CD4-positive, CD25-positive, alpha-beta regulatory T cell (primary cell): ENCODE results near the gene CCT2. TPM values are rescaled to one million over a fixed set of nuclear protein-coding genes. Genes with fewer than 3 reads are reported as not detected.

Experiments
- ATAC-seq, 2 donors: fragments of 150-1000 bp; cut with Tn5 transposase; one replicate each; pipeline ENCODE4 v1.10.0; 2021; ENCODE audit warnings: low read depth in 2 of 2, moderate number of reproducible peaks in 2 of 2, moderate library complexity in 1 of 2
- DNase-seq, 3 donors: peaks; one replicate each; pipeline versions ENCODE4 v3.0.0 to v3.0.0-alpha.2; 2012 to 2022; ENCODE audit warnings: mixed read lengths in 1 of 3
- H3K27ac ChIP-seq: one replicate; pipeline ENCODE4 v1.7.0; 2013; ENCODE audit warnings: mild to moderate bottlenecking, low read length; ENCODE audit not compliant: insufficient read depth, poor library complexity, severe bottlenecking
- H3K27me3 ChIP-seq: one replicate; pipeline ENCODE4 v1.7.0; 2013; ENCODE audit warnings: low read length; ENCODE audit not compliant: control insufficient read depth, insufficient read depth
- H3K36me3 ChIP-seq: one replicate; pipeline ENCODE4 v1.7.0; 2013; ENCODE audit warnings: mild to moderate bottlenecking, low read length, moderate library complexity; ENCODE audit not compliant: control insufficient read depth, insufficient read depth
- H3K4me1 ChIP-seq: 2 replicates; pipeline ENCODE4 v1.7.0; 2013; ENCODE audit warnings: mild to moderate bottlenecking, low read length; ENCODE audit not compliant: insufficient read depth, control insufficient read depth, poor library complexity, severe bottlenecking
- H3K4me3 ChIP-seq: one replicate; pipeline ENCODE4 v1.7.0; 2013; ENCODE audit warnings: low read depth, mild to moderate bottlenecking, low read length, moderate library complexity
- H3K9me3 ChIP-seq, 2 experiments: 1 replicate in 1 of 2; 2 replicates in 1 of 2; pipeline ENCODE4 v1.7.0; 2013; ENCODE audit warnings: low read length in 2 of 2, mild to moderate bottlenecking in 1 of 2, moderate library complexity in 1 of 2; ENCODE audit not compliant: control insufficient read depth in 2 of 2
- H3K27ac Mint-ChIP-seq, 3 donors: one replicate each; pipeline ENCODE4 v1.8.0; 2020 to 2022; ENCODE audit warnings: mild to moderate bottlenecking in 3 of 3, mixed read lengths in 3 of 3, moderate library complexity in 2 of 3
- H3K27me3 Mint-ChIP-seq: one replicate; pipeline ENCODE4 v1.8.0; 2022; ENCODE audit warnings: mild to moderate bottlenecking, mixed read lengths
- H3K36me3 Mint-ChIP-seq: one replicate; pipeline ENCODE4 v1.8.0; 2020; ENCODE audit warnings: mixed read lengths
- H3K4me1 Mint-ChIP-seq, 4 donors: one replicate each; pipeline ENCODE4 v1.8.0; 2020 to 2022; ENCODE audit warnings: mixed read lengths in 4 of 4, mild to moderate bottlenecking in 1 of 4
- H3K4me3 Mint-ChIP-seq, 4 donors: one replicate each; pipeline ENCODE4 v1.8.0; 2020 to 2022; ENCODE audit warnings: mild to moderate bottlenecking in 4 of 4, mixed read lengths in 4 of 4, moderate library complexity in 3 of 4
- H3K9me3 Mint-ChIP-seq, 7 donors: one replicate each; pipeline ENCODE4 v1.8.0; 2020 to 2022; ENCODE audit warnings: mixed read lengths in 7 of 7, mild to moderate bottlenecking in 3 of 7, moderate library complexity in 2 of 7
- polyA plus RNA-seq, 4 donors: library from polyadenylated mRNA; unstranded; fragments of 300-500 nt; fragmentation: Illumina TruSeq; gene quantifications; one replicate each; pipeline ENCODE4 v1.2.3, GENCODE V29; 2021
- total RNA-seq: library from RNA; stranded (reverse); gene quantifications from one replicate; pipeline ENCODE4 v1.2.3, GENCODE V29; 2022

CCT2 gene
- total and polyA plus RNA-seq, 5 donors from 2014 or later, result 149 to 166 (median 163) TPM

DNA sequence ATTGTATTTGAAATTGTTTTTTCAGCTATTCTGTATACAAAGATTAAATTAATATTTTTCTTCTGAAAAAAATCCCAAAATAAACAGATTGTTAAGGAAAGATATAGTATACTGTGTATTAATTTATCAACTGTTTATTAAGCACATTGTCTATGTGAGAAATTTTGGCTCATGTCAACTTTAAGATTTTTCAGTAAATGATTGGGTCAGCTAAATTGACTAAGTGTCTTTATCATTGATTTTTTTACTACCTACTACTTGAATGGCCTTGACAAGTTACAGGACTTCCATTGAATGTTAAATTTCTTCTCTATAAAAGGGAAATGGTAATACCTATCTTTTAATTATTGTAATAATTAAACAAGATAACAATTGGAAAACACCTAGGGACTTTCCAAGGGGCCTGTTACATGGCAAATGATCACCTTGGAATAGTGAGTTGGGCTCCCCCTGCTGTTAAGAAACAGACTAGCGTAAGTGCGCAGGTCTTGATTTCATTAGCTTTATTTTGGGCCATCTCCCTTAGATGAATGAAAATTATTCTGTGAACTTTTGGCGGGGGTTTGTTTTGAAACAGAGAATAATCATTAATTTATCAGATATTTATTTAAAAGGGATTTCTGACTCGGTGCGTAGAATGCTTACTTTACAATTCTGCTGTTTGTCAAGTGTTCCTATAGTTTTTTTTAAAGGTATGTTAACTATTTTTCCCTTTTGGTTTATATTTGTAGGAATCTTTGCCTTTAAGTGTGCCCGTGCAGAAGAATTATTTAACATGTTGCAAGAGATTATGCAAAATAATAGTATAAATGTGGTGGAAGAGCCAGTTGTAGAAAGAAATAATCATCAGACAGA is 14.5 kb upstream of the CCT2 start:
- Mint-ChIP-seq H3K27ac (no peak overlapping the region), H3K4me1 (peaks cover 0 to 10% (median 5%) of the 10 kb centered on the region in 4 donors), H3K36me3 (peaks cover 30% of the 10 kb centered on the region), H3K4me3 (peak overlapping the region in 1 of 4 donors; percentile 9), H3K27me3 (no peaks in the 10 kb centered on the region), H3K9me3 (peaks cover 0 to 2% (median 0%) of the 10 kb centered on the region in 7 donors)
- Histone ChIP-seq H3K27ac (peak overlapping the region; percentile 66), H3K36me3 (peaks cover 39% of the 10 kb centered on the region), H3K4me1 (no peaks in the 10 kb centered on the region), H3K4me3 (no peak overlapping the region), H3K27me3 (no peaks in the 10 kb centered on the region), H3K9me3 (no peaks in the 10 kb centered on the region)
- ATAC-seq, result peak; percentile 52 to 55
- peak; percentile 45 to 72 (median 63) for DNase-seq

DNA sequence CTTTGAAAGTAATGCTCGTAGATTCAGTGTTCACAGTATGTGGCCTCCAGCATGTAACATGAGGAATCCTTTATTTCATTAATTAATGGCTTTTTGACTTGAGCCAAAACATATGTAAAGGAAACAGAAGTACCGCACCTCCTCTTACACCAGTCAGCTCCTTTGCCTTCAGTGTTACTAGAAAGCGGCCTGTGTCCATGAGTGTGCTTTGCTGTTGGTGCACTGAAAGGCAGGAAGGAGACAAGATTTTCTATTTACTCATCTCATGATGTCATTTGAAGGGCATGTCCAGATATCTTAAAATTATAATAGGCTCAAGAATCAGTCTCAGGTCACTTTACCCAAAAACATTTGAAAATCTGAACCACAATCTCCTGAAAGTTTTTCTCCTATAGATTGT is 9.9 kb upstream of the CCT2 start:
- Mint-ChIP-seq H3K27ac (no peak overlapping the region), H3K36me3 (peaks cover 36% of the 10 kb centered on the region), H3K9me3 (peaks cover 0 to 2% (median 0%) of the 10 kb centered on the region in 7 donors), H3K4me3 (no peak overlapping the region), H3K4me1 (peaks cover 0 to 12% (median 1%) of the 10 kb centered on the region in 4 donors), H3K27me3 (no peaks in the 10 kb centered on the region)
- H3K36me3 ChIP-seq, result peaks cover 27% of the 10 kb centered on the region
- no peak overlapping the region for H3K4me3 ChIP-seq
- no peaks in the 10 kb centered on the region for H3K4me1 ChIP-seq
- DNase-seq, result no peak
- H3K27ac ChIP-seq, result no peak overlapping the region
- no peak for ATAC-seq
- H3K9me3 ChIP-seq, result no peaks in the 10 kb centered on the region
- H3K27me3 ChIP-seq, result no peaks in the 10 kb centered on the region

DNA sequence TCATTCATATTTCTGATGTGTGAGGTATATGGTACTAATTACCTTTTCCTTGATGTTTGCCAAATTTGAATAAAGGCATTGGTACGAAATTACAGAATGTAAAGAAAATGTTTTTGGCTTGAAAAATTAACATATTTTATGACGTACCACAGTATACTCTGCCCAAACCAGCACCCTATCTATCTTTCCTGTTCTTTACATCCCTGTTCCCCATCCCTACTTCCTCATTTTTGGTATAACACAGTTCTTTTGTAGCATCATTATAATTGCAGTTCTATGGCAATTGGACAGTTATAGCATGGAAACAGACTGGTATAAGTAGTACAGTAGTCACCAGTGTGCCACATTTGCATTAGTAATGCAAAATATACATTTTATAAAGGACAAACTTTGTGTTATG is 7.0 kb upstream of the CCT2 start:
- no peaks in the 10 kb centered on the region for H3K4me1 ChIP-seq
- H3K27ac ChIP-seq, result no peak overlapping the region
- Mint-ChIP-seq H3K9me3 (peaks cover 0 to 1% (median 0%) of the 10 kb centered on the region in 7 donors), H3K4me1 (peaks cover 0 to 7% (median 5%) of the 10 kb centered on the region in 4 donors), H3K4me3 (no peak overlapping the region), H3K27me3 (peaks cover 8% of the 10 kb centered on the region), H3K36me3 (peaks cover 22% of the 10 kb centered on the region), H3K27ac (no peak overlapping the region)
- H3K27me3 ChIP-seq, result no peaks in the 10 kb centered on the region
- ATAC-seq, result no peak
- H3K9me3 ChIP-seq, result no peaks in the 10 kb centered on the region
- DNase-seq, result no peak
- H3K36me3 ChIP-seq, result peaks cover 12% of the 10 kb centered on the region
- H3K4me3 ChIP-seq, result no peak overlapping the region

DNA sequence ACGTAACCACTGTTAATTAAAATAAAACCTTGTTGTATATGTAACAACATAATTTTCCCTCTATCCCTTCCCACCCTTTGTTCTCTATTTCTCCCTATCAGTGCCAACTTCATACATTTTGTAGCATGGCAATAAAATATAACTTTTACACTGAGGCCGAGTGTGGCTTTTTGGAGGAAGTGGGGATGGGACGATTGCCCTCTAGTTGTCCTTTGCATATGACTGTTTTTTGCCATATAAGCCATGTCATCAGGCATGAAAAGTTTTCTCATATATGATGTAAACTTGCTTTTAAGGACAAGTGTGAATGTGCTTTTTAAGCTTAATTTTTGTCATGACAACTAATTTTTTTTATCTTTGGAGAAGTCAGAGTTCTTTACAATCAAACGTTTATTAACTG is 6.2 kb upstream of the CCT2 start:
- ATAC-seq (no peak), DNase-seq (no peak)
- Mint-ChIP-seq H3K27me3 (peaks cover 8% of the 10 kb centered on the region), H3K27ac (no peak overlapping the region), H3K9me3 (peaks cover 0 to 1% (median 0%) of the 10 kb centered on the region in 7 donors), H3K36me3 (peaks cover 18% of the 10 kb centered on the region), H3K4me1 (peaks cover 0 to 7% (median 5%) of the 10 kb centered on the region in 4 donors), H3K4me3 (no peak overlapping the region)
- Histone ChIP-seq H3K4me1 (no peaks in the 10 kb centered on the region), H3K27ac (no peak overlapping the region), H3K27me3 (no peaks in the 10 kb centered on the region), H3K36me3 (peaks cover 9% of the 10 kb centered on the region), H3K4me3 (no peak overlapping the region), H3K9me3 (no peaks in the 10 kb centered on the region)

DNA sequence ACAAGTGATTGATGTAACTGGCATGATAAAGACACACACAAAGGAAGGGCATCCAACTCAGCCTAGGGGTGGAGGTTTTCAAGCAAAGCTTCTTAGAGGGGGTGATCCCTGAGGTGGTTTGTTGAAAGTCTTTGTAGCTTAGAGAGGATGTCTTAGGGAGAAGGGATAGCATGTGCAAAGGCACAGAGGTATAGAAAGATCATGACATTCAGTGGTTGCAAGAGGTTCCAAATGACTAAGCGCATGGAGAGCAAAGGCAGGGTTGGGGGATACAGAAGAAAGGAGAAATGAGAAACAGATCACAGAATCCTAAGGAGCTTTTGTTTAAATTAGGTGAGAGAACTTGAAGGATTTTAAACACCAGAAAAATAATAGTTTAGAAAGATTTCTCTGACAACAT is 5.2 kb upstream of the CCT2 start:
- H3K4me1 Mint-ChIP-seq, result peaks cover 5 to 14% (median 6%) of the 10 kb centered on the region in 4 donors
- ATAC-seq, result no peak
- H3K4me3 Mint-ChIP-seq, result no peak overlapping the region
- Histone ChIP-seq H3K27me3 (no peaks in the 10 kb centered on the region), H3K9me3 (no peaks in the 10 kb centered on the region), H3K4me3 (no peak overlapping the region), H3K27ac (no peak overlapping the region), H3K4me1 (peaks cover 5% of the 10 kb centered on the region), H3K36me3 (no peaks in the 10 kb centered on the region)
- peaks cover 0 to 1% (median 0%) of the 10 kb centered on the region in 7 donors for H3K9me3 Mint-ChIP-seq
- H3K27me3 Mint-ChIP-seq, result peaks cover 8% of the 10 kb centered on the region
- no peak overlapping the region for H3K27ac Mint-ChIP-seq
- peaks cover 8% of the 10 kb centered on the region for H3K36me3 Mint-ChIP-seq
- DNase-seq, result no peak

DNA sequence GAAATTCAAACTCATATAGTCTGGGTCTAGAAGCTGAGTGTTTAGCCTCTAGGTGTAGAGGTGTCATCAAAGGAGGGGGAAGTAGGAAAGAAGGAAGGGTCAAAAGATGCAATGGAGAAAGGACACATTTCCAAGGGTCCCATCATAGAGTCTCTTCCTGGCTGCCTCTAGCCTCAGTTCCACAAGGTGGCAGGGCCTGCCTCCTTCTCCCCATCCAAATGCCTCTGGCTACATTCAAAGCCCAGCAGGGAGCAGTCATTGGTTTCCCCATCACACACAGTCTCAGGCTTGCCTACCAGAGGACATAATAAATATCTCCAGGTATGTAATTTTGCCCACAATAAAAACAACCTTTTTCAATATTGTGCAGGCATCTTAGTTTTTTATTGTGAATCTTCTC is 2.1 kb upstream of the CCT2 start:
- DNase-seq (no peak), ATAC-seq (no peak)
- Histone ChIP-seq H3K27ac (no peak overlapping the region), H3K4me3 (no peak overlapping the region), H3K36me3 (peaks cover 14% of the 10 kb centered on the region), H3K27me3 (no peaks in the 10 kb centered on the region), H3K9me3 (no peaks in the 10 kb centered on the region), H3K4me1 (peaks cover 15% of the 10 kb centered on the region)
- Mint-ChIP-seq H3K4me3 (peak overlapping the region in 2 of 4 donors; percentile 38 to 43), H3K27me3 (peaks cover 8% of the 10 kb centered on the region), H3K36me3 (peaks cover 2% of the 10 kb centered on the region), H3K27ac (no peak overlapping the region), H3K4me1 (peaks cover 7 to 26% (median 12%) of the 10 kb centered on the region in 4 donors), H3K9me3 (peaks cover 0 to 1% (median 0%) of the 10 kb centered on the region in 7 donors)

DNA sequence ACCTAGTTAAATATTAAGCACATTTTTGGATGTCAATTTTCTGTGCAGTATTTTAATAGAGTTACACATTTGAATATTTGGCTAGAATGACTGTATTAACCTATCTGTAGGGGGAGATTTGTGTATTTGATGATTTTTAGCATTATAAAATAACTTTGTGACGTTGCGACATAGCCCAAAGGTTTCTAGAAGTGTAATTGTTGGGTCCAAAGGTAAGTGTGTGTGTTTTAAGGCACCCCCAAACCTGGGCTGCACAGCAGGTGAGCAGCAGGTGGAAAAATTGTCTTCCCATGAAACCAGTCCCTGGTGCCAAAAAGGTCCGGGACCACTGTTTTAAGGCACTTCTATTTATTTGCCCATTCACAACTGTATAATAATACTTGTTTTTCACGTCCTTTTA is 3.3 kb downstream of the CCT2 start:
- DNase-seq (no peak), ATAC-seq (no peak)
- no peak overlapping the region for H3K4me3 ChIP-seq
- Mint-ChIP-seq H3K4me1 (peaks cover 12 to 32% (median 19%) of the 10 kb centered on the region in 4 donors), H3K27me3 (no peaks in the 10 kb centered on the region), H3K9me3 (no peaks in the 10 kb centered on the region), H3K4me3 (no peak overlapping the region), H3K27ac (no peak overlapping the region), H3K36me3 (peaks cover 37% of the 10 kb centered on the region)
- H3K27me3 ChIP-seq, result no peaks in the 10 kb centered on the region
- H3K9me3 ChIP-seq, result no peaks in the 10 kb centered on the region
- peak overlapping the region; percentile 1 for H3K27ac ChIP-seq
- H3K4me1 ChIP-seq, result peaks cover 15% of the 10 kb centered on the region
- H3K36me3 ChIP-seq, result peaks cover 66% of the 10 kb centered on the region
